HCT116 (cell line): Measurements from ENCODE around the gene ATOH8. TPM values are rescaled to one million over a fixed set of nuclear protein-coding genes. Genes with fewer than 3 reads are reported as not detected.

ENCODE experiments used
- ATAC-seq: fragments of 200-7000 bp; cut with Tn5 transposase; 2 replicates; pipeline ENCODE4 v1.9.1; 2020; ENCODE audit warnings: mild to moderate bottlenecking, moderate library complexity
- BruUV-seq: library from RNA; stranded (reverse); fragments of 400-500 nt; replicated peaks from 2 replicates; lab custom pipeline; 2021; lab: Mats Ljungman, UMichigan
- CTCF ChIA-PET: fragments of 300-600 bp; sonication (Branson Sonifier 250); formaldehyde crosslinking; loops from one replicate; lab custom pipeline; 2021; ENCODE audit warnings: antibody characterized with exemption; lab: Charles Lee
- POLR2A ChIA-PET: fragments of 300-600, 350-600 bp; sonication (Branson Sonifier 250); formaldehyde crosslinking; loops from one replicate; lab custom pipeline; 2021; ENCODE audit warnings: antibody characterized with exemption; lab: Charles Lee
- RAD21 ChIA-PET, 2 experiments: fragments of 300-600 bp; sonication (Branson Sonifier 250); formaldehyde crosslinking; loops; one replicate each; lab custom pipeline; 2023; ENCODE audit warnings: low total read pairs in 2 of 2; ENCODE audit not compliant: uncharacterized antibody in 2 of 2, unreplicated experiment in 2 of 2, low non-redundant PET in 1 of 2; lab: Charles Lee
- DNase-seq: peaks from one replicate; pipeline ENCODE4 v3.0.0-alpha.2; 2010; ENCODE audit warnings: low read depth, low spot score
- H2AFZ ChIP-seq: fragments of 200-600 bp; shearing (Covaris generic), sonication (generic); 2 replicates; pipeline ENCODE4 v1.6.1; 2017; ENCODE audit warnings: low read depth, mixed run types, mixed read lengths, antibody characterized with exemption, low read length; ENCODE audit not compliant: poor library complexity, severe bottlenecking
- H3K27ac ChIP-seq: 2 replicates; pipeline ENCODE4 v1.5.1; 2012; ENCODE audit warnings: low read depth, low read length
- H3K27me3 ChIP-seq: fragments of 200-600 bp; sonication (generic); 2 replicates; pipeline ENCODE4 v1.6.1; 2016; ENCODE audit warnings: mixed run types, low read length, mixed read lengths; ENCODE audit not compliant: insufficient read depth
- H3K36me3 ChIP-seq, 2 experiments: fragments of 200-500 bp in 1 of 2; fragments of 200-600 bp in 1 of 2; sonication (Bioruptor generic) in 1 of 2; sonication (generic) in 1 of 2; 2 replicates each; pipeline versions ENCODE4 v1.5.1 to v1.6.1; 2014 to 2016; ENCODE audit warnings: low read length in 2 of 2, inconsistent platforms in 1 of 2, mixed read lengths in 1 of 2, mixed run types in 1 of 2; ENCODE audit not compliant: insufficient read depth in 2 of 2, control insufficient read depth in 1 of 2
- H3K4me1 ChIP-seq, 2 experiments: fragments of 200-600 bp in 1 of 2; sonication (generic) in 1 of 2; 2 replicates each; pipeline versions ENCODE4 v1.5.1 to v1.6.1; 2012 to 2017; ENCODE audit warnings: low read length in 2 of 2, inconsistent platforms in 1 of 2, mild to moderate bottlenecking in 1 of 2, mixed read lengths in 1 of 2, mixed run types in 1 of 2, moderate library complexity in 1 of 2; ENCODE audit not compliant: insufficient read depth in 2 of 2, control insufficient read depth in 1 of 2
- H3K4me2 ChIP-seq: fragments of 200-600 bp; sonication (generic); 2 replicates; pipeline ENCODE4 v1.6.1; 2017; ENCODE audit warnings: mixed run types, low read length, mixed read lengths
- H3K4me3 ChIP-seq, 2 experiments: fragments of 200-600 bp in 1 of 2; sonication (generic) in 1 of 2; replicated peaks in 1 of 2; 2 replicates each; pipeline ENCODE4 v1.5.1; 2011 to 2016; ENCODE audit warnings: low read length in 2 of 2, control low read depth in 1 of 2, low read depth in 1 of 2, mild to moderate bottlenecking in 1 of 2, mixed read lengths in 1 of 2, mixed run types in 1 of 2
- H3K79me2 ChIP-seq: fragments of 200-600 bp; sonication (generic); 2 replicates; pipeline ENCODE4 v1.6.1; 2017; ENCODE audit warnings: mild to moderate bottlenecking, mixed run types, low read length, moderate library complexity, mixed read lengths; ENCODE audit not compliant: insufficient read depth
- H3K9ac ChIP-seq: fragments of 200-600 bp; sonication (generic); 2 replicates; pipeline ENCODE4 v1.6.1; 2016; ENCODE audit warnings: low read length, mixed read lengths
- H3K9me2 ChIP-seq: fragments of 200-600 bp; sonication (generic), shearing (Covaris generic); 2 replicates; pipeline ENCODE4 v1.6.1; 2017; ENCODE audit warnings: mixed run types, mild to moderate bottlenecking, moderate library complexity; ENCODE audit not compliant: insufficient read depth
- H3K9me3 ChIP-seq, 2 experiments: fragments of 200-500 bp in 1 of 2; fragments of 200-600 bp in 1 of 2; sonication (Bioruptor generic) in 1 of 2; sonication (generic) in 1 of 2; 2 replicates each; pipeline ENCODE4 v1.6.1; 2014 to 2017; ENCODE audit warnings: low read length in 2 of 2, mixed read lengths in 2 of 2, inconsistent platforms in 1 of 2, low read depth in 1 of 2, mild to moderate bottlenecking in 1 of 2, mixed run types in 1 of 2, moderate library complexity in 1 of 2; ENCODE audit not compliant: control insufficient read depth in 1 of 2, insufficient read depth in 1 of 2
- H4K20me1 ChIP-seq: fragments of 200-600 bp; sonication (generic), shearing (Covaris generic); 2 replicates; pipeline ENCODE4 v1.6.1; 2017; ENCODE audit warnings: mixed run types, mild to moderate bottlenecking, moderate library complexity; ENCODE audit not compliant: insufficient read depth
- ATF3 ChIP-seq: IDR thresholded peaks from 2 replicates; pipeline ENCODE4 v1.6.1; 2012
- CBX3 ChIP-seq: IDR thresholded peaks from 2 replicates; pipeline ENCODE4 v1.6.1; 2012; ENCODE audit warnings: low read depth
- CEBPB ChIP-seq: IDR thresholded peaks from 2 replicates; pipeline ENCODE4 v1.6.1; 2012; ENCODE audit warnings: low read depth
- CTCF ChIP-seq, 3 experiments: fragments of 200-600 bp in 1 of 3; sonication (generic) in 1 of 3; IDR thresholded peaks in 2 of 3; conservative IDR thresholded peaks in 1 of 3; 2 replicates each; pipeline ENCODE4 v1.5.1; 2012 to 2017; ENCODE audit warnings: low read depth in 2 of 3, low read length in 2 of 3, antibody characterized with exemption in 1 of 3, borderline replicate concordance in 1 of 3, control low read depth in 1 of 3, mild to moderate bottlenecking in 1 of 3, mixed read lengths in 1 of 3, mixed run types in 1 of 3, moderate library complexity in 1 of 3; ENCODE audit not compliant: insufficient read depth in 1 of 3
- ELF1 ChIP-seq: IDR thresholded peaks from 2 replicates; pipeline ENCODE4 v1.6.1; 2012; ENCODE audit warnings: low read depth, borderline replicate concordance
- EZH2phosphoT487 ChIP-seq: fragments of 200-600 bp; IDR thresholded peaks from 2 replicates; pipeline ENCODE4 v1.6.1; 2018; ENCODE audit warnings: antibody characterized with exemption, borderline replicate concordance
- POLR2A ChIP-seq: IDR thresholded peaks from 2 replicates; pipeline ENCODE4 v1.7.0; 2011; ENCODE audit warnings: borderline replicate concordance; ENCODE audit not compliant: insufficient read depth, insufficient read length; ENCODE audit errors: extremely low read depth
- RAD21 ChIP-seq: IDR thresholded peaks from 2 replicates; pipeline ENCODE4 v1.6.1; 2012; ENCODE audit warnings: low read depth, mild to moderate bottlenecking
- SIN3A ChIP-seq: IDR thresholded peaks from 2 replicates; pipeline ENCODE4 v1.6.1; 2012; ENCODE audit warnings: low read depth
- SRF ChIP-seq: IDR thresholded peaks from 2 replicates; pipeline ENCODE4 v1.6.1; 2012; ENCODE audit warnings: low read depth
- YY1 ChIP-seq: IDR thresholded peaks from 2 replicates; pipeline ENCODE4 v1.6.1; 2011; ENCODE audit warnings: low read length, low read depth, moderate library complexity, mild to moderate bottlenecking; ENCODE audit not compliant: insufficient replicate concordance; ENCODE audit errors: extremely low read depth
- ZBTB33 ChIP-seq: IDR thresholded peaks from 2 replicates; pipeline ENCODE4 v1.6.1; 2011; ENCODE audit warnings: mild to moderate bottlenecking, low read length, moderate library complexity; ENCODE audit not compliant: insufficient replicate concordance; ENCODE audit errors: extremely low read depth
- ZFX ChIP-seq: fragments of 450-650 bp; IDR thresholded peaks from 2 replicates; pipeline ENCODE4 v1.6.1; 2017
- ZNF274 ChIP-seq: fragments of 200-500 bp; sonication (Bioruptor generic); IDR thresholded peaks from 2 replicates; pipeline ENCODE4 v1.6.1; 2014; ENCODE audit warnings: mild to moderate bottlenecking, low read depth, low read length, inconsistent platforms
- intact Hi-C: fragments of 100-400 bp; cut with micrococcal nuclease; formaldehyde crosslinking; loops from 2 replicates; pipeline ENCODE4 v1.10.0; 2022
- total RNA-seq: library from RNA; stranded (reverse); gene quantifications from one replicate; pipeline ENCODE4 v1.2.1, GENCODE V29; 2021; ENCODE audit not compliant: unreplicated experiment

Gene ATOH8
- total RNA-seq, 1 experiment from 2014 or later: 0.74 TPM

- intact Hi-C loops: no loop called here
- peak overlapping the region; percentile 53 for H3K27ac ChIP-seq
Observed at GRCh38 chr2:85741211-85741832, 12.5 kb upstream of the ATOH8 start.

More at GRCh38 chr2:85741211-85741832, 12.5 kb upstream of the ATOH8 start:
- H3K4me3 ChIP-seq: no peak overlapping the region
- no peak overlapping the region for H3K9ac ChIP-seq
- TF ChIP-seq YY1 (no peak), CEBPB (no peak), ELF1 (no peak), ATF3 (no peak), ZNF274 (no peak), EZH2phosphoT487 (no peak), CTCF (IDR thresholded peaks at IDR 0.05 in 2 of 3, conservative IDR thresholded peaks at IDR 0.05 in 1 of 3; ENCODE audit: borderline replicate concordance in 1 of 3, insufficient read depth in 1 of 3, low read depth in 2 of 3, low read length in 2 of 3) (no peak), CBX3 (no peak), POLR2A (no peak), ZBTB33 (no peak), RAD21 (no peak), SRF (no peak), ZFX (no peak), SIN3A (no peak)
- no peaks in the 10 kb centered on the region for H3K9me2 ChIP-seq
- H3K27me3 ChIP-seq: peaks cover 6% of the 10 kb centered on the region; the same call in 1 of the 2 replicates
- CTCF ChIA-PET: interaction anchor here (1.0 kb wide), 1 partner anchor 12 kb away, joined by 5 read pairs; no protein-coding TSS in a partner anchor
- no peak overlapping the region for H2AFZ ChIP-seq
- H3K4me1 ChIP-seq: peaks cover 33 to 40% of the 10 kb centered on the region in 2 experiments
- POLR2A ChIA-PET: no interaction called here
- BruUV-seq: no TSS peak
- no peak for ATAC-seq
- no peaks in the 10 kb centered on the region for H3K79me2 ChIP-seq
- H4K20me1 ChIP-seq: no peaks in the 10 kb centered on the region
- no peak for DNase-seq
- no peaks in the 10 kb centered on the region for H3K36me3 ChIP-seq
- peak overlapping the region; percentile 63; the same call in 1 of the 2 replicates for H3K4me2 ChIP-seq
- RAD21 ChIA-PET: no interaction called here
- H3K9me3 ChIP-seq: no peaks in the 10 kb centered on the region
